ENCODE results near the gene ZNF655. TPM values are rescaled to one million over a fixed set of nuclear protein-coding genes. Genes with fewer than 3 reads are reported as not detected.

The ZNF655 gene
- total and polyA plus RNA-seq, 2 experiments from 2014 or later: 20.6 to 55.8 TPM

DNA sequence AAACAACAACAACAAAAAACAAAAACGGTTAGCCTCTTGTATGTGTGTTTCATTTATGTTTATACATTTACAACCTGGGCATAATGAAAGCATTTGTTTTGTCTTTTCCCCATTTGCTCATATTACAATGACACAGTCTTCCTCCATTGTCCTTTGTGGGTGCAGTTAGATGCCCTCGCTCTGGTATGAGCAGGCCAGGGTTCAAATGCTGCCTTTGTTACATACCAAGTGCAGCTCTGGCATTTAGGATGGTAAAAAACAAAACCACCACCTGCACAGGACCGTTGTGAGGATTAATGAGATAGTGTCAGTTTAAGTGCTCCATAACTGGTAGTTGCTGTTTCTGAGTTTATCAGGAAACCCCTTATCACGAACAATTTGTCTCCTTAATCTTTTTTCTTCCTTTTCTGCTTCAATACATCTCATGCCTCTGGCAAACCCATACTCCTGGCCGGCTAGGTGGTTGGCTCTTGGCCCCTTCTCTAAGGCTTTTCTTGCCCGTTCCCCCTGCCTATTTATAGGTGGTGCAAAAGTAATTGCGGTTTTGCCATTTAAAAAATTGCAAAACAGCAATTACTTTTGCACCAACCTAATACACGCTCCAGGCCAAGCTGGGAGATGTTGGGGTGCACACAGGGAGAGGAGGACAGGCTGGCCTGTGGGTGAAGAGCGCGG, 21.0 kb downstream of the ZNF655 start:
- peaks cover 23% of the 10 kb centered on the region for H3K4me1 Mint-ChIP-seq
- Histone ChIP-seq H3K36me3 (ENCODE audit: insufficient read depth) (no peaks in the 10 kb centered on the region), H3K4me1 (ENCODE audit: insufficient read depth) (peaks cover 24% of the 10 kb centered on the region), H3K9me2 (ENCODE audit: insufficient read depth) (no peaks in the 10 kb centered on the region), H3K27ac (ENCODE audit: low read depth) (no peak overlapping the region), H3F3A (replicated peaks; ENCODE audit: low read depth) (0 out of 2 replicates have a peak, but pooled peaks cover 17% of the 10 kb centered on the region), H3K4me2 (peak overlapping the region; percentile 94), H3K27me3 (ENCODE audit: insufficient read depth) (no peaks in the 10 kb centered on the region; the same call in 1 of the 2 replicates), H2AFZ (peak overlapping the region; percentile 100), H3K4me3 (peak overlapping the region; percentile 74), H3K79me2 (replicated peaks; ENCODE audit: insufficient read depth) (no peaks in the 10 kb centered on the region), H4K20me1 (replicated peaks; ENCODE audit: insufficient read depth) (no peaks in the 10 kb centered on the region)
- ATAC-seq: no peak
- TF ChIP-seq, protein P1, sequence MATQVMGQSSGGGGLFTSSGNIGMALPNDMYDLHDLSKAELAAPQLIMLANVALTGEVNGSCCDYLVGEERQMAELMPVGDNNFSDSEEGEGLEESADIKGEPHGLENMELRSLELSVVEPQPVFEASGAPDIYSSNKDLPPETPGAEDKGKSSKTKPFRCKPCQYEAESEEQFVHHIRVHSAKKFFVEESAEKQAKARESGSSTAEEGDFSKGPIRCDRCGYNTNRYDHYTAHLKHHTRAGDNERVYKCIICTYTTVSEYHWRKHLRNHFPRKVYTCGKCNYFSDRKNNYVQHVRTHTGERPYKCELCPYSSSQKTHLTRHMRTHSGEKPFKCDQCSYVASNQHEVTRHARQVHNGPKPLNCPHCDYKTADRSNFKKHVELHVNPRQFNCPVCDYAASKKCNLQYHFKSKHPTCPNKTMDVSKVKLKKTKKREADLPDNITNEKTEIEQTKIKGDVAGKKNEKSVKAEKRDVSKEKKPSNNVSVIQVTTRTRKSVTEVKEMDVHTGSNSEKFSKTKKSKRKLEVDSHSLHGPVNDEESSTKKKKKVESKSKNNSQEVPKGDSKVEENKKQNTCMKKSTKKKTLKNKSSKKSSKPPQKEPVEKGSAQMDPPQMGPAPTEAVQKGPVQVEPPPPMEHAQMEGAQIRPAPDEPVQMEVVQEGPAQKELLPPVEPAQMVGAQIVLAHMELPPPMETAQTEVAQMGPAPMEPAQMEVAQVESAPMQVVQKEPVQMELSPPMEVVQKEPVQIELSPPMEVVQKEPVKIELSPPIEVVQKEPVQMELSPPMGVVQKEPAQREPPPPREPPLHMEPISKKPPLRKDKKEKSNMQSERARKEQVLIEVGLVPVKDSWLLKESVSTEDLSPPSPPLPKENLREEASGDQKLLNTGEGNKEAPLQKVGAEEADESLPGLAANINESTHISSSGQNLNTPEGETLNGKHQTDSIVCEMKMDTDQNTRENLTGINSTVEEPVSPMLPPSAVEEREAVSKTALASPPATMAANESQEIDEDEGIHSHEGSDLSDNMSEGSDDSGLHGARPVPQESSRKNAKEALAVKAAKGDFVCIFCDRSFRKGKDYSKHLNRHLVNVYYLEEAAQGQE (IDR thresholded peaks at IDR 0.05; ENCODE audit: unreplicated experiment): no peak
- no peak for TF ChIP-seq EZH2phosphoT487 (IDR thresholded peaks at IDR 0.05; ENCODE audit: unreplicated experiment)
- no peak for TF ChIP-seq NANOG (IDR thresholded peaks at IDR 0.05; ENCODE audit: borderline replicate concordance)
- TF ChIP-seq JUNB (IDR thresholded peaks at IDR 0.05; ENCODE audit: unreplicated experiment): no peak
- no peak for TF ChIP-seq CREB1 (CRISPR knock-in tag; IDR thresholded peaks at IDR 0.05; ENCODE audit: low read depth)
- no peak for TF ChIP-seq ZNF331 (CRISPR knock-in tag; IDR thresholded peaks at IDR 0.05; ENCODE audit: low read depth)
- TF ChIP-seq CTCF (conservative IDR thresholded peaks at IDR 0.05; ENCODE audit: low read depth in 2 of 2): no peak
- TF ChIP-seq, protein P2, sequence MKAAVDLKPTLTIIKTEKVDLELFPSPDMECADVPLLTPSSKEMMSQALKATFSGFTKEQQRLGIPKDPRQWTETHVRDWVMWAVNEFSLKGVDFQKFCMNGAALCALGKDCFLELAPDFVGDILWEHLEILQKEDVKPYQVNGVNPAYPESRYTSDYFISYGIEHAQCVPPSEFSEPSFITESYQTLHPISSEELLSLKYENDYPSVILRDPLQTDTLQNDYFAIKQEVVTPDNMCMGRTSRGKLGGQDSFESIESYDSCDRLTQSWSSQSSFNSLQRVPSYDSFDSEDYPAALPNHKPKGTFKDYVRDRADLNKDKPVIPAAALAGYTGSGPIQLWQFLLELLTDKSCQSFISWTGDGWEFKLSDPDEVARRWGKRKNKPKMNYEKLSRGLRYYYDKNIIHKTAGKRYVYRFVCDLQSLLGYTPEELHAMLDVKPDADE (IDR thresholded peaks at IDR 0.05): no peak
- no peak for TF ChIP-seq EZH2 (IDR thresholded peaks at IDR 0.05; ENCODE audit: low read depth, unreplicated experiment)
- no peak for TF ChIP-seq POLR2AphosphoS5 (IDR thresholded peaks at IDR 0.05; ENCODE audit: low read depth)
- TF ChIP-seq ZNF114 (CRISPR knock-in tag; IDR thresholded peaks at IDR 0.05): no peak
- TF ChIP-seq, protein P3, sequence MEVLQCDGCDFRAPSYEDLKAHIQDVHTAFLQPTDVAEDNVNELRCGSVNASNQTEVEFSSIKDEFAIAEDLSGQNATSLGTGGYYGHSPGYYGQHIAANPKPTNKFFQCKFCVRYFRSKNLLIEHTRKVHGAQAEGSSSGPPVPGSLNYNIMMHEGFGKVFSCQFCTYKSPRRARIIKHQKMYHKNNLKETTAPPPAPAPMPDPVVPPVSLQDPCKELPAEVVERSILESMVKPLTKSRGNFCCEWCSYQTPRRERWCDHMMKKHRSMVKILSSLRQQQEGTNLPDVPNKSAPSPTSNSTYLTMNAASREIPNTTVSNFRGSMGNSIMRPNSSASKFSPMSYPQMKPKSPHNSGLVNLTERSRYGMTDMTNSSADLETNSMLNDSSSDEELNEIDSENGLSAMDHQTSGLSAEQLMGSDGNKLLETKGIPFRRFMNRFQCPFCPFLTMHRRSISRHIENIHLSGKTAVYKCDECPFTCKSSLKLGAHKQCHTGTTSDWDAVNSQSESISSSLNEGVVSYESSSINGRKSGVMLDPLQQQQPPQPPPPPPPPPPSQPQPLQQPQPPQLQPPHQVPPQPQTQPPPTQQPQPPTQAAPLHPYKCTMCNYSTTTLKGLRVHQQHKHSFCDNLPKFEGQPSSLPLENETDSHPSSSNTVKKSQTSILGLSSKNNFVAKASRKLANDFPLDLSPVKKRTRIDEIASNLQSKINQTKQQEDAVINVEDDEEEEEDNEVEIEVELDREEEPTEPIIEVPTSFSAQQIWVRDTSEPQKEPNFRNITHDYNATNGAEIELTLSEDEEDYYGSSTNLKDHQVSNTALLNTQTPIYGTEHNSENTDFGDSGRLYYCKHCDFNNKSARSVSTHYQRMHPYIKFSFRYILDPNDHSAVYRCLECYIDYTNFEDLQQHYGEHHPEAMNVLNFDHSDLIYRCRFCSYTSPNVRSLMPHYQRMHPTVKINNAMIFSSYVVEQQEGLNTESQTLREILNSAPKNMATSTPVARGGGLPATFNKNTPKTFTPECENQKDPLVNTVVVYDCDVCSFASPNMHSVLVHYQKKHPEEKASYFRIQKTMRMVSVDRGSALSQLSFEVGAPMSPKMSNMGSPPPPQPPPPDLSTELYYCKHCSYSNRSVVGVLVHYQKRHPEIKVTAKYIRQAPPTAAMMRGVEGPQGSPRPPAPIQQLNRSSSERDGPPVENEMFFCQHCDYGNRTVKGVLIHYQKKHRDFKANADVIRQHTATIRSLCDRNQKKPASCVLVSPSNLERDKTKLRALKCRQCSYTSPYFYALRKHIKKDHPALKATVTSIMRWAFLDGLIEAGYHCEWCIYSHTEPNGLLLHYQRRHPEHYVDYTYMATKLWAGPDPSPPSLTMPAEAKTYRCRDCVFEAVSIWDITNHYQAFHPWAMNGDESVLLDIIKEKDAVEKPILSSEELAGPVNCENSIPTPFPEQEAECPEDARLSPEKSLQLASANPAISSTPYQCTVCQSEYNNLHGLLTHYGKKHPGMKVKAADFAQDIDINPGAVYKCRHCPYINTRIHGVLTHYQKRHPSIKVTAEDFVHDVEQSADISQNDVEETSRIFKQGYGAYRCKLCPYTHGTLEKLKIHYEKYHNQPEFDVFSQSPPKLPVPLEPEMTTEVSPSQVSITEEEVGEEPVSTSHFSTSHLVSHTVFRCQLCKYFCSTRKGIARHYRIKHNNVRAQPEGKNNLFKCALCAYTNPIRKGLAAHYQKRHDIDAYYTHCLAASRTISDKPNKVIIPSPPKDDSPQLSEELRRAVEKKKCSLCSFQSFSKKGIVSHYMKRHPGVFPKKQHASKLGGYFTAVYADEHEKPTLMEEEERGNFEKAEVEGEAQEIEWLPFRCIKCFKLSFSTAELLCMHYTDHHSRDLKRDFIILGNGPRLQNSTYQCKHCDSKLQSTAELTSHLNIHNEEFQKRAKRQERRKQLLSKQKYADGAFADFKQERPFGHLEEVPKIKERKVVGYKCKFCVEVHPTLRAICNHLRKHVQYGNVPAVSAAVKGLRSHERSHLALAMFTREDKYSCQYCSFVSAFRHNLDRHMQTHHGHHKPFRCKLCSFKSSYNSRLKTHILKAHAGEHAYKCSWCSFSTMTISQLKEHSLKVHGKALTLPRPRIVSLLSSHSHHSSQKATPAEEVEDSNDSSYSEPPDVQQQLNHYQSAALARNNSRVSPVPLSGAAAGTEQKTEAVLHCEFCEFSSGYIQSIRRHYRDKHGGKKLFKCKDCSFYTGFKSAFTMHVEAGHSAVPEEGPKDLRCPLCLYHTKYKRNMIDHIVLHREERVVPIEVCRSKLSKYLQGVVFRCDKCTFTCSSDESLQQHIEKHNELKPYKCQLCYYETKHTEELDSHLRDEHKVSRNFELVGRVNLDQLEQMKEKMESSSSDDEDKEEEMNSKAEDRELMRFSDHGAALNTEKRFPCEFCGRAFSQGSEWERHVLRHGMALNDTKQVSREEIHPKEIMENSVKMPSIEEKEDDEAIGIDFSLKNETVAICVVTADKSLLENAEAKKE (CRISPR knock-in tag; IDR thresholded peaks at IDR 0.05): no peak
- no peak for TF ChIP-seq STAT1 (IDR thresholded peaks at IDR 0.05; ENCODE audit: unreplicated experiment)
- DNase-seq (ENCODE audit: low spot score): no peak
- H3K36me3 Mint-ChIP-seq (ENCODE audit: low read depth): no peaks in the 10 kb centered on the region
- no peak overlapping the region; the same call in 1 of the 2 replicates for H3K27ac Mint-ChIP-seq
- H3K27me3 Mint-ChIP-seq (ENCODE audit: insufficient read depth, low read depth, poor library complexity): peaks cover 5% of the 10 kb centered on the region
- H3K9me3 Mint-ChIP-seq: no peaks in the 10 kb centered on the region
- H3K4me3 Mint-ChIP-seq: peak overlapping the region; percentile 87; the same call in 2 of the 3 replicates

Data from GM23338 (cell line).